ENCODE data around the gene TICRR.

The TICRR gene

GRCh38 chr15:89575146-89575655 lies at the start of gene TICRR:
TICRR (plus strand) TSS chr15:89575469; CDS start chr15:89575587, 118 bp downstream.
- H3K36me3 ChIP-seq (ENCODE audit: control insufficient read depth, insufficient read depth, low read length), result no peaks in the 10 kb centered on the region
- H3K4me2 ChIP-seq (ENCODE audit: low read length), result peak within 1 kb of the TSS; percentile 80
- peak within 1 kb of the TSS; percentile 58 for H3K4me3 ChIP-seq (ENCODE audit: low read depth, low read length)
- H3K27ac ChIP-seq, result no peak within 1 kb of the TSS
- H3K79me2 ChIP-seq, result no peaks in the 10 kb centered on the region
- TF ChIP-seq, protein P1, sequence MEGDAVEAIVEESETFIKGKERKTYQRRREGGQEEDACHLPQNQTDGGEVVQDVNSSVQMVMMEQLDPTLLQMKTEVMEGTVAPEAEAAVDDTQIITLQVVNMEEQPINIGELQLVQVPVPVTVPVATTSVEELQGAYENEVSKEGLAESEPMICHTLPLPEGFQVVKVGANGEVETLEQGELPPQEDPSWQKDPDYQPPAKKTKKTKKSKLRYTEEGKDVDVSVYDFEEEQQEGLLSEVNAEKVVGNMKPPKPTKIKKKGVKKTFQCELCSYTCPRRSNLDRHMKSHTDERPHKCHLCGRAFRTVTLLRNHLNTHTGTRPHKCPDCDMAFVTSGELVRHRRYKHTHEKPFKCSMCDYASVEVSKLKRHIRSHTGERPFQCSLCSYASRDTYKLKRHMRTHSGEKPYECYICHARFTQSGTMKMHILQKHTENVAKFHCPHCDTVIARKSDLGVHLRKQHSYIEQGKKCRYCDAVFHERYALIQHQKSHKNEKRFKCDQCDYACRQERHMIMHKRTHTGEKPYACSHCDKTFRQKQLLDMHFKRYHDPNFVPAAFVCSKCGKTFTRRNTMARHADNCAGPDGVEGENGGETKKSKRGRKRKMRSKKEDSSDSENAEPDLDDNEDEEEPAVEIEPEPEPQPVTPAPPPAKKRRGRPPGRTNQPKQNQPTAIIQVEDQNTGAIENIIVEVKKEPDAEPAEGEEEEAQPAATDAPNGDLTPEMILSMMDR (IDR thresholded peaks at IDR 0.05), result no peak
- peak within 1 kb of the TSS; percentile 81 for H2AFZ ChIP-seq
- no peaks in the 10 kb centered on the region for H3K4me1 ChIP-seq
- no peaks in the 10 kb centered on the region for H3K9me3 ChIP-seq (ENCODE audit: control insufficient read depth, low read length)
- H3K27me3 ChIP-seq (ENCODE audit: control insufficient read depth, insufficient read depth, low read length), result no peaks in the 10 kb centered on the region
- no peak within 1 kb of the TSS for H3K9ac ChIP-seq

- no peak overlapping the region for H3K4me3 ChIP-seq (ENCODE audit: low read depth, low read length)
- H3K9me3 ChIP-seq (ENCODE audit: control insufficient read depth, low read length), result no peaks in the 10 kb centered on the region
- no peaks in the 10 kb centered on the region for H3K79me2 ChIP-seq
- no peak overlapping the region for H2AFZ ChIP-seq
- H3K27ac ChIP-seq, result no peak overlapping the region
- H3K9ac ChIP-seq, result no peak overlapping the region
- H3K4me2 ChIP-seq (ENCODE audit: low read length), result no peak overlapping the region
- no peaks in the 10 kb centered on the region for H3K4me1 ChIP-seq
- TF ChIP-seq, protein P1 (IDR thresholded peaks at IDR 0.05), result no peak
- H3K27me3 ChIP-seq (ENCODE audit: control insufficient read depth, insufficient read depth, low read length), result no peaks in the 10 kb centered on the region
- H3K36me3 ChIP-seq (ENCODE audit: control insufficient read depth, insufficient read depth, low read length), result no peaks in the 10 kb centered on the region
Observed at GRCh38 chr15:89526181-89526580, 49.1 kb upstream of the TICRR start.

DNA sequence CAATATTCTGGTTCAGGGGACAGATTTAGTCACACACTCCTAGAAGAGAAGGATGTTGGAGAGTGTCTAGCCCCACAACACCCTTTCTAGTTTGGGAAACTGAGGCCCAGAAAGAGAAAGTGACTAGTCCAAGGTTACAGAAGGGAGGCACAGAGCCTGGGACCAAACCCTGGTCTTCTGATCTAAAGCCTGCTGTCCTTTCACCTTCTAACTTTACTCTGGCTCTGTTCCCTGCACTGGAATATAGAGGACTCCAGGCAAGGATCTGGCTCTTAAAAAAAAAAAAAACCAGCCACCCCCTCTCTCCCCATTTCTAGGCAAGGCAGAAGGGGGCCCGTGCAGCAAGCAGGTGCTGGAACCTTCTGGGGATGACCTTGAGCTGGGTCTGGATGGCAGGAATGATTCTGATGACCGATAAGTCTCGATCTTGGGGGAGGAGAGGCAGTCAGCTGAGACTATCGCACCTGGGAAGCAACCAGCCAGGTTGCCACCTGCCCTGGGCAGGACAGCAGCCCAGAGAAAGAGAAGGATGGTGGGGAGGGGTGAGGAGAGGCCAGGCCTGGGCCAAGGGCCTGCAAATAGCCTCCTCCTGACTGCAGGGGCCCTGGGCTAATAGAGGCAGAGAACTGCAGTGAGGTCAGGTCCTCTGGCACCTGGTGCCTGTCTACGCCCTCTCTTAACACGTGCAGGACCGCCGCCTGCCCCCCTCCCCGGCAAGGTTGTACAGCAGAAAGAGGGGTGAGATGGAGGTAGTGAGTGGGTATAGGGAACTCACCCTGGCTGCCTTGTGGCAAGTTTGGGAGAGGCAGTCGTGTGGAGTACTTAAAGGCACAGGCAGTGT lies 48.4 kb upstream of the TICRR start:
- TF ChIP-seq, protein P1 (IDR thresholded peaks at IDR 0.05), result no peak
- no peaks in the 10 kb centered on the region for H3K36me3 ChIP-seq (ENCODE audit: control insufficient read depth, insufficient read depth, low read length)
- no peaks in the 10 kb centered on the region for H3K79me2 ChIP-seq
- H3K27me3 ChIP-seq (ENCODE audit: control insufficient read depth, insufficient read depth, low read length), result no peaks in the 10 kb centered on the region
- no peak overlapping the region for H3K27ac ChIP-seq
- H3K9ac ChIP-seq, result no peak overlapping the region
- H3K4me1 ChIP-seq, result no peaks in the 10 kb centered on the region
- H2AFZ ChIP-seq, result peak overlapping the region; percentile 56
- H3K4me2 ChIP-seq (ENCODE audit: low read length), result peak overlapping the region; percentile 14
- no peaks in the 10 kb centered on the region for H3K9me3 ChIP-seq (ENCODE audit: control insufficient read depth, low read length)
- H3K4me3 ChIP-seq (ENCODE audit: low read depth, low read length), result no peak overlapping the region

DNA sequence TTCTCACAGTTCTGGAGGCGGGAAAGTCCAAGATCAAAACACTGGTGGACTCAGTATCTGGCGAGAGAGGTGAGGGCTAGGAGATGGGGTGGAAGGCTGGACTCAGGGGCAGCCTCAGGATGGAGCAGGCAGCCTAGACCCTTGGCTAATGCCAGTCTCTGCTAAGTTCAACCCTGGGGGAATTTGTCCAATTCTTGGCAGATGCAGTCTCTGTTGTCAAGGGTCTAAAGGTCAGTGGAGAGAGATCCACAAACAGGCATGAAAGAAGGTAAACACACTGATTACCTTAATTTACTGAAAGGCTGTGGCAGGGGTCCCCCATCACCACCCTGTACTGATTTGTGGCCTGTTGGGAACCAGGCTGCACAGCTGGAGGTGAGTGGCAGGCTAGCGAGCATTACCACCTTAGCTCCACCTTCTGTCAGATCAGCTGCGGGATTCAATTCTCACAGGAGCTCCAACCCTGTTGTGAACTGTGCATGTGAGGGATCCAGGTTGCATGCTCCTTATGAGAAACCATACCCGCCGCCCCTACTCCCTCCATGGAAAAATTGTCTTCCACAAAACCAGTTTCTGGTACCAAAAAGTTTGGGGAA lies 46.4 kb upstream of the TICRR start:
- no peak overlapping the region for H3K4me2 ChIP-seq (ENCODE audit: low read length)
- no peaks in the 10 kb centered on the region for H3K36me3 ChIP-seq (ENCODE audit: control insufficient read depth, insufficient read depth, low read length)
- TF ChIP-seq, protein P1 (IDR thresholded peaks at IDR 0.05), result no peak
- H3K27me3 ChIP-seq (ENCODE audit: control insufficient read depth, insufficient read depth, low read length), result no peaks in the 10 kb centered on the region
- no peak overlapping the region for H3K9ac ChIP-seq
- peak overlapping the region; percentile 38 for H2AFZ ChIP-seq
- H3K4me1 ChIP-seq, result no peaks in the 10 kb centered on the region
- H3K4me3 ChIP-seq (ENCODE audit: low read depth, low read length), result no peak overlapping the region
- H3K79me2 ChIP-seq, result no peaks in the 10 kb centered on the region
- no peaks in the 10 kb centered on the region for H3K9me3 ChIP-seq (ENCODE audit: control insufficient read depth, low read length)
- H3K27ac ChIP-seq, result no peak overlapping the region

Data from parathyroid adenoma (tissue), 2 donors.